Muscle of back (tissue), 11 donors: ENCODE data around the gene NEURL1B. TPM values are rescaled to one million over a fixed set of nuclear protein-coding genes. Genes with fewer than 3 reads are reported as not detected.
"Not testable (repeated sequence)": the region's sequence is repeated elsewhere in the genome, so short reads cannot be mapped to it uniquely, and the experiment has no call there.

Source experiments
- DNase-seq, 3 donors: peaks; one replicate each; pipeline versions ENCODE4 v3.0.0 to v3.0.0-alpha.2; 2013
- polyA plus RNA-seq, 10 donors: library from polyadenylated mRNA; unstranded; fragments of 120-200 nt; gene quantifications; one replicate each; pipeline ENCODE4 v1.2.1, GENCODE V29; 2013; ENCODE audit not compliant: insufficient read length in 10 of 10

NEURL1B gene
- polyA plus RNA-seq, 10 donors = 27.5 to 48.7 (median 36.9) TPM

DNA sequence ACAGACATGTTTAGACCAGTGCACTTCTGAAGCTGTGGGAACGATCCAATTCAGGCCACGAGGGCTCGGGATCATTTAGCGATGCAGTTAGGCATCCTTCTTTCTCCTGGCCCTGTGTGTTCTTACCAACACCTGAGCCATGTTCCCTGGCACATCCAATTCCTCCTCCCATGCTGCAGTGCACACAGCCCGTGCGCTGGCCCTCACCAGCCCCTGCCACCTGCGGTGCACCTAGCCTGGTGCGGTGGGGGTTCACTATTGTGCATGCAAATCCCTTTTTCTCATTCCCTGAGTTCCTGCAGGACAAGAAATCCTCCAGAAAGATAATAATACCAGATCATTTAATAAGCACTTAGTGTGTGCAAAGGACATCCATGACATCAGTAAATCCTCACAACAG, 53.5 kb downstream of the NEURL1B start:
- no peak for DNase-seq

GRCh38 chr5:172695232-172696054, 54.4 kb downstream of the NEURL1B start:
- peak in 1 of 3 donors; percentile 62 for DNase-seq

- DNase-seq = peak in 1 of 3 donors; percentile 48
These were observed 55.2 kb downstream of the NEURL1B start for GRCh38 chr5:172696171-172696849.

GRCh38 chr5:172697123-172698121, 56.4 kb downstream of the NEURL1B start:
- peak; percentile 84 to 95 (median 92) for DNase-seq

DNA sequence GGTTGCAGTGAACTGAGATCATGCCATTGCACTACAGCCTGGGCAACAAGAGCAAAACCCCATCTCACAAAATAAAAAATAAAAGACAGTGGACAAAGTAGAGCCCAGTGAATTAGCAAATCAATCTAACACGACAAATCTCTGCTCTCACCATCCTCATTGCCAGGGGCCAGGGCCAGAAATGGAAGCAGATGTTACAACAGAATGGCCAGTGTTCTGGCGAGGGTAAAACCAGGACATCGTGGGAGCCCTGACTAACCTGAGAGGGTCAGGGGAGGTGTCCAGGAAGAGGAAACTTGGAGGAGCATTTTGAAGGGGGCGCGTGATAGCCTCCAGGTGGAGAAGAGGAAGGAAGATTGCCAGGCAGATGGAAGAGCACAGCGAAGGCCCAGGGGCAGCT, 58.4 kb downstream of the NEURL1B start:
- DNase-seq = no peak

GRCh38 chr5:172699999-172700364, 58.9 kb downstream of the NEURL1B start:
- DNase-seq = peak in 1 of 3 donors; percentile 37

GRCh38 chr5:172700365-172701290, 59.6 kb downstream of the NEURL1B start:
- peak in 1 of 3 donors; percentile 72 for DNase-seq

DNA sequence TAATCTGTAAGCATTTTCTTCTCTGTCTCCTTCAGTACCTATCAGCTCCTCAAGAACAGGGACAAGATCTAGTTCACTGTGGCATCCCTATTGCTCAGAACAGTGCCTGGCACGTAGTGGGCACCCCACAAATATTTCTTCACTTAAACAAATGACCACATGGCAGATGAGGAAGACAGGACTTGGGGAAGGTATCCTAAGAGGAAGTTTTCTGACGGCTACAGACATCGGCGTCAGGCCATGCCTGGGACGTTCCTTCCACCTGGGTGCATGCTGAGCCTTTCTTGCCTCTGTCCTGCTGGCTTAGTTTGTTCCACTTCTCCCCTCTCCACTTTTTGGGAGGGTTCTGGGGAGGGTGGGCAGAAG, 60.2 kb downstream of the NEURL1B start:
- DNase-seq = no peak

GRCh38 chr5:172703952-172704351, 62.9 kb downstream of the NEURL1B start:
- no peak for DNase-seq

- no peak for DNase-seq
These were observed 64.6 kb downstream of the NEURL1B start for GRCh38 chr5:172705576-172706084.

DNA sequence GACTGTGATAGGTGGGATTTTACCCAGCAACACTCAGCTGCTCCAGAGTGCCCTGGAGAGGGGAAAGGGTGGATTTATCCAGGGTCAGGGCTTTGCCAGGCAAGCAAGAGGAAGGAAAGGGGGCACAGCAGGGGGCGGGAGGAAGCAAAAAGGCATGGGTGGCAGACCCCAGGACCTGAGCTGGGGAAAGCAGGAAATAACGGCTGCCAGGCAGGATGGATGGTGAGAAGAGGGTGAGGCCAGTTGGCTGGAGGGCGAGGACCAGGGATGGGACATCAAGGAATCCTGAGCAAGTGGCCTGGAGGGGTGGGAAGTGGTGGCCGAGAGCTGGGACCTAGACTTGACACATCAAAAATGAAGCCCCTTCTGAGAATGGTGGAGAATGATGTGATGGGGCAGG, 65.7 kb downstream of the NEURL1B start:
- DNase-seq = no peak

DNA sequence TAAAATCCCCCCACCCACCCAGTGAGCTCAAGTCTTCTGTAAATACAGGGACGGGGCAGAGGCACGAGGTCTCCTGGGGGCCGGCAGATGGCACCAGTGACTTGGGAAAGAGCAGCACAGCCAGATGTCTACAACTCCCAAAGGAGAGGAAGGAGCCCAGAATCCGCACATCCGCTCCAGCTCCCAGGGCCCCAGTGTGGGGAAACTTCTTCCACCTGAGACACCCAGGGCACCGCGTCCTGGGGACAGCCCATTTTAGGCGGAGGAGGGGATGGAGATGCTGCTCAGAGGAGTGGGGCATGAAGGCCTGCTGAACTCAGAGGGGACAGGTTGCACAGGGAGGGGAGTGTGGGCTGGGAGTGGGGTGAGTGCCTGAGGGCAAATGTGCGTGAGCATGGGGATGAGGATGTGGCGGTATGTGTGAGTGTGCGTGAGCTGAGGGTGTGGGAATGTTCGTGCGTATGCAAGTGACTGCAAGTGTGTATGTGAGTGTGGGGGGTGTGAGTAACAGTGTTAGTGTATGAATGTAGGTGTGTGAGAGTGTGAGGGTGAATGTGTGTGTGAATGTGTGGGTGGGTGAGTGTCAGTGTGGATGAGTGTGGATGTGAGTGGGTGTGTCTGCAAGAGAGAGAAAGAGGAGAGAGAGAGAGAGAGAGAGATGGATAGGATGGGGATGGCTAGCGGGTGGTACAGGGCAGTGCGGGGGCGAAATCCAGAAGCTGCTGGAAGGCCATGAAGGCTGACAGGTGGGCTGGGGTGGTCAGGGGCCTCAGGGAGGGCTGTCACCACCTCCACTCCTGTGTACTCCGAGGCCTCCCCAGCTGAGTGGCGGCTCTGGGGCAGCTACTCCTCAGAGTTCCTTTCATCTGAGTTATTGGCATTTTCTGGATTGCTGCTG, 66.5 kb downstream of the NEURL1B start:
- no peak for DNase-seq

DNA sequence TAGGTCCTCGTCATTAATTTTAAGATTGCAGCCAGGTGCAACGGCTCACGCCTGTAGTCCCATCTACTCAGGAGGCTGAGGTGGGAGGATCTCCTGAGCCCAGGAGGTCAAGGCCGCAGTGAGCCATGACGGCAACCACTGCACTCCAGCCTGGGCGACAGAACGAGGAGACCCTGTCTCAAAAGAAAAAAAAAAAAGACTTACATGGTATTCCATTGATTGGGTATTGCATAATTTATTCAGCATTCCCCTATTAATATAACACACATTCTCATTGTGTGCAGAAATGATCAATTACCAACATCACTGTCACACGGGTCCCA, 67.1 kb downstream of the NEURL1B start:
- DNase-seq = no peak

DNA sequence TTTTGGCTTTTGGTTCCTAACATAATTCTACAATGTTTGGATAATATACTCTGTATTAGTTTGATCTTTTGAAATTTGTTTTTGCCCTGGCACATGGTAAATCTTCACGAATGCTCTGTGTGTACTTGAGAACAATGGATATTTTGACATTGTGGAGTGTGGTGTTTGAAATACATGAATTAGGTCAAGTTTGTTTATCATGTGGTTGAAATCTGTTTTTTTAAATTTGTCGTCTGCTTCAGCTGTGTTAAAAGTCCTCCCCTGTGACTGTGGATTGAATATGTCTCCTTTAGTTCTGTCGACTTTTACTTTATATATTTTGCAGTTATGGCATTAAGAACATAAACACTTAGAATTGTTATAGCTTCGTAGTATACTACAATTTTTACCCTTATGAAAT, 69.6 kb downstream of the NEURL1B start:
- DNase-seq = no peak

DNA sequence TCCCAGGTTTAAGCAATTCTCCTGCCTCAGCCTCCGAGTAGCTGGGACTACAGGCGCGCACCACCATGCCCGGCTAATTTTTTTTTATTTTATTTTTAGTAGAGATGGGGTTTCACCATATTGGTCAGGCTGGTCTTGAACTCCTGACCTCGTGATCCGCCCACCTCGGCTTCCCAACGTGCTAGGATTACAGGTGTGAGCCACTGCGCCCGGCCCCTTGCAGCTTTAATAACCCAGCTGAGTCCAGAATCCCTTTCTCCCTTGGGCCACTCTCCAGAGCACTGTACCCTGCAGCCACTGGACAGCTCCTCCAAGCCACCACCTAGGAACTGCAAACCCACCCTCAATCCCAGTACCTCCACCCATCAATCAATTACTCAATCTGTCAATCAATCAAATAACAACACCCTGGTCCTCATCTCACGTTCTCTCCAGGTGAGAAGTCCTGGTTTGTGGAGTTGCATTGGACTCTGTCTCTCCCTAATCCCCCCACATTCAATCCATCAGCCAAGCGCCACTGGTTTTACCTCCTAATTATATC, 70.3 kb downstream of the NEURL1B start:
- DNase-seq = not testable (repeated sequence)

- no peak for DNase-seq
These were observed 71.5 kb downstream of the NEURL1B start for GRCh38 chr5:172712610-172713009.

DNA sequence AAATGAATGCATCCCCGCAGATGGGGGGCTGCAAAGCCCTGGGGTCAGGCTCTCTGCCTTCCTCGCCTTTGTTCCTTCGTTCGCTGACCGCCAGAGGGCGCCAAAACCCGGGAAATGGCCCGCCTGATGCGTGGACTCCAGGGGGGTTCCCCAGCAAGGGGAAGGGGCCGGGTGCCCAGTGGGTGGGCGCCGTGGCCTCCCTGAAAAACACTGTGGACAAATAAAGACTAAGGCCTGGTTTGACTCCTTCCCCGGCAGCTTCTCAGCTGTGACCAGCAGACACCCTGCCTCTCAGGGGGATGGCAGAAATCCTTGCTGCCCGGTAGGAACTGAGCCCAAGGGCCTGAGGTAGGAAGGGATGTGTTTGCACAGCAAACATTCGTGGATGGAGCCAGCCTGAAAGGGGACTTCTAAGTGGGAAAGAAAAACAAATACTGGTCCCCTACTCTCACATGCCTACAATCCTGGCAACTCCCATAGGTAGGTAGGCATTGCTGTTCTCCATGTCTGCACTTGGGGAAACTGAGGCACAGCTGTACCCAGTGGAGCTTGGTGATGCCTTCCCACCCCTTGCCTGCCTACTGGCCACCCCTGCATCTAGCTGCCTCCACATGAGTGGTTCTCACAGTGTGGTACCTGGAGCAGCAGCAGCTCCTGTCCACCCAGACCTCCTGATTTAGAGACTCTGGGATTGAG, 72.2 kb downstream of the NEURL1B start:
- peak in 2 of 3 donors; percentile 63 to 80 for DNase-seq

GRCh38 chr5:172713809-172714490, 72.9 kb downstream of the NEURL1B start:
- no peak for DNase-seq
